H9 (cell line): Measurements from ENCODE around the gene HSD17B3. TPM values are rescaled to one million over a fixed set of nuclear protein-coding genes. Genes with fewer than 3 reads are reported as not detected.

Source experiments
- DNase-seq: peaks from one replicate; pipeline ENCODE4 v3.0.0-alpha.2; 2017
- H2AFZ ChIP-seq: one replicate; pipeline ENCODE4 v1.6.1; 2013; ENCODE audit warnings: mild to moderate bottlenecking, low read length, control low read depth, moderate library complexity
- H2AK5ac ChIP-seq: 2 replicates; pipeline ENCODE4 v1.6.1; 2013; ENCODE audit warnings: low read length, control low read depth, mixed read lengths; ENCODE audit not compliant: insufficient read length
- H2BK120ac ChIP-seq: one replicate; pipeline ENCODE4 v1.6.1; 2013; ENCODE audit warnings: low read depth, mild to moderate bottlenecking, low read length, control low read depth, inconsistent platforms; ENCODE audit not compliant: poor library complexity, severe bottlenecking
- H2BK12ac ChIP-seq: 2 replicates; pipeline ENCODE4 v1.6.1; 2013; ENCODE audit warnings: low read length, control low read depth, mixed read lengths, low read depth; ENCODE audit not compliant: insufficient read length
- H2BK15ac ChIP-seq: 2 replicates; pipeline ENCODE4 v1.6.1; 2013; ENCODE audit warnings: low read depth, low read length, control low read depth
- H2BK20ac ChIP-seq: one replicate; pipeline ENCODE4 v1.6.1; 2013; ENCODE audit warnings: low read depth, mild to moderate bottlenecking, low read length, control low read depth, inconsistent platforms; ENCODE audit not compliant: poor library complexity, severe bottlenecking
- H2BK5ac ChIP-seq: 2 replicates; pipeline ENCODE4 v1.6.1; 2013; ENCODE audit warnings: low read length, control low read depth, mixed read lengths; ENCODE audit not compliant: insufficient read length
- H3K14ac ChIP-seq: 2 replicates; pipeline ENCODE4 v1.6.1; 2013; ENCODE audit warnings: low read length, control low read depth; ENCODE audit not compliant: insufficient read depth
- H3K18ac ChIP-seq: 2 replicates; pipeline ENCODE4 v1.6.1; 2013; ENCODE audit warnings: low read depth, mild to moderate bottlenecking, mixed read lengths, low read length, control low read depth; ENCODE audit not compliant: insufficient read length
- H3K23ac ChIP-seq: 2 replicates; pipeline ENCODE4 v1.6.1; 2013; ENCODE audit warnings: low read length, control low read depth, mixed read lengths, low read depth; ENCODE audit not compliant: insufficient read length
- H3K23me2 ChIP-seq: 2 replicates; pipeline ENCODE4 v1.6.1; 2013; ENCODE audit warnings: low read depth, mild to moderate bottlenecking, mixed read lengths, low read length, control low read depth; ENCODE audit not compliant: insufficient read length, poor library complexity, severe bottlenecking
- H3K27ac ChIP-seq: 2 replicates; pipeline ENCODE4 v1.5.1; 2013; ENCODE audit warnings: low read length, control low read depth, mixed read lengths, low read depth; ENCODE audit not compliant: insufficient read length
- H3K27me3 ChIP-seq: 2 replicates; pipeline ENCODE4 v1.6.1; 2013; ENCODE audit warnings: low read length, control low read depth, inconsistent platforms; ENCODE audit not compliant: insufficient read depth
- H3K4ac ChIP-seq: 2 replicates; pipeline ENCODE4 v1.6.1; 2013; ENCODE audit warnings: low read depth, mild to moderate bottlenecking, control low read depth, inconsistent platforms, low read length, moderate library complexity
- H3K4me1 ChIP-seq: 2 replicates; pipeline ENCODE4 v1.6.1; 2013; ENCODE audit warnings: low read length, control low read depth, inconsistent platforms; ENCODE audit not compliant: insufficient read depth
- H3K4me2 ChIP-seq: 2 replicates; pipeline ENCODE4 v1.6.1; 2013; ENCODE audit warnings: low read length, control low read depth, mixed read lengths; ENCODE audit not compliant: insufficient read length, insufficient read depth
- H3K56ac ChIP-seq: 2 replicates; pipeline ENCODE4 v1.6.1; 2013; ENCODE audit warnings: low read depth, mild to moderate bottlenecking, mixed read lengths, low read length, control low read depth; ENCODE audit not compliant: insufficient read length
- H3K79me1 ChIP-seq: 2 replicates; pipeline ENCODE4 v1.6.1; 2013; ENCODE audit warnings: low read depth, mild to moderate bottlenecking, moderate library complexity, low read length, control low read depth, inconsistent platforms; ENCODE audit not compliant: insufficient read depth, poor library complexity, severe bottlenecking
- H3K79me2 ChIP-seq: 2 replicates; pipeline ENCODE4 v1.6.1; 2013; ENCODE audit warnings: low read length, control low read depth, inconsistent platforms; ENCODE audit not compliant: insufficient read depth
- H3K9ac ChIP-seq: 2 replicates; pipeline ENCODE4 v1.6.1; 2013; ENCODE audit warnings: low read length, control low read depth, mixed read lengths; ENCODE audit not compliant: insufficient read length; ENCODE audit errors: extremely low read depth
- H3K9me3 ChIP-seq: one replicate; pipeline ENCODE4 v1.6.1; 2013; ENCODE audit warnings: low read depth, low read length, inconsistent platforms; ENCODE audit not compliant: control insufficient read depth
- H3T11ph ChIP-seq: one replicate; pipeline ENCODE4 v1.6.1; 2013; ENCODE audit warnings: mild to moderate bottlenecking, low read length, control low read depth, inconsistent platforms
- H4K20me1 ChIP-seq: one replicate; pipeline ENCODE4 v1.6.1; 2013; ENCODE audit not compliant: control insufficient read depth, insufficient read length, insufficient read depth
- H4K5ac ChIP-seq: 2 replicates; pipeline ENCODE4 v1.6.1; 2013; ENCODE audit warnings: low read depth, mild to moderate bottlenecking, mixed read lengths, low read length, control low read depth; ENCODE audit not compliant: insufficient read length
- H4K8ac ChIP-seq: replicated peaks from 2 replicates; pipeline ENCODE4 v1.6.1; 2013; ENCODE audit warnings: low read length, control low read depth, mixed read lengths, low read depth; ENCODE audit not compliant: insufficient read length
- H4K91ac ChIP-seq: 2 replicates; pipeline ENCODE4 v1.6.1; 2013; ENCODE audit warnings: low read depth, mild to moderate bottlenecking, moderate library complexity, mixed read lengths, low read length, control low read depth; ENCODE audit not compliant: insufficient read length
- H3K27ac Mint-ChIP-seq, 3 experiments: 2 replicates in 2 of 3; 3 replicates in 1 of 3; pipeline ENCODE4 v1.8.0; 2020 to 2021; ENCODE audit warnings: mixed read lengths in 3 of 3, mild to moderate bottlenecking in 1 of 3, moderate library complexity in 1 of 3
- H3K27me3 Mint-ChIP-seq: 2 replicates; pipeline ENCODE4 v1.8.0; 2021; ENCODE audit warnings: low read depth, mild to moderate bottlenecking, moderate library complexity, mixed read lengths
- H3K36me3 Mint-ChIP-seq, 3 experiments: 2 replicates in 2 of 3; 3 replicates in 1 of 3; pipeline ENCODE4 v1.8.0; 2020 to 2021; ENCODE audit warnings: low read depth in 3 of 3, mixed read lengths in 3 of 3; ENCODE audit not compliant: insufficient read depth in 1 of 3
- H3K4me1 Mint-ChIP-seq, 2 experiments: 2 replicates each; pipeline ENCODE4 v1.8.0; 2020; ENCODE audit warnings: mixed read lengths in 2 of 2
- H3K4me3 Mint-ChIP-seq, 2 experiments: 2 replicates in 1 of 2; 3 replicates in 1 of 2; pipeline ENCODE4 v1.8.0; 2020 to 2021; ENCODE audit warnings: mild to moderate bottlenecking in 2 of 2, mixed read lengths in 2 of 2, moderate library complexity in 1 of 2
- H3K9me3 Mint-ChIP-seq, 2 experiments: 2 replicates in 1 of 2; 3 replicates in 1 of 2; pipeline ENCODE4 v1.8.0; 2020; ENCODE audit warnings: mild to moderate bottlenecking in 2 of 2, mixed read lengths in 2 of 2, moderate library complexity in 1 of 2
- WGBS: extraction: QIAGEN DNeasy Blood & Tissue Kit; methylation state at CpG from one replicate; pipeline ENCODE4 v1.1.7; 2013; ENCODE audit warnings: missing lambda C conversion rate, low lambda C conversion rate, mixed read lengths; ENCODE audit not compliant: insufficient read length; ENCODE audit errors: extremely low coverage; 5-methylcytosine and 5-hydroxymethylcytosine counted together
- total RNA-seq: library from RNA; stranded (reverse); gene quantifications from 2 replicates; pipeline ENCODE4 v1.2.1, GENCODE V29; 2021
- TF ChIP-seq, protein P1 (sequence below): fragments of 200-600 bp; sonication (generic); conservative IDR thresholded peaks from 3 replicates; pipeline ENCODE4 v1.8.0; 2021; ENCODE audit warnings: antibody characterized with exemption, mild to moderate bottlenecking

HSD17B3 gene
- total RNA-seq, 1 experiment from 2014 or later: not detected

DNA sequence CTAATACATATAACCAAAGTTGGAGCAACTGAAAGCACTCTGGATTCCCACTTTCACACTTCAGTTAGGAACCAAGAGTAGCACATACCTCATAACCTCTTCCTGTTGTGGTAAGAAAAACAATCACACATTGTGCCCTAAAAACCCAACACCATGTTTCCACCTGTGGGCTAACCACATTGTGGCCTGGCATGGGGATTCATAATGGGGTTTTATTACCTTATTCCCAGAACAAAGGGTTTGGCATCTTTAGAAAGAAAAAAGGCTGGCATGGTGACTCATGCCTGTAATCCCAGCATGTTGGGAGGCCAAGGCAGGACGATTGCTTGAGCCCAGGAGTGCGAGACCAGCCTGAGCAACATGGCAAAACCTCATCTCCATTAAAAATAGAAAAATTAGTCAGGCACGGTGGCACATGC lies 60.6 kb downstream of the HSD17B3 start:
- Histone ChIP-seq H3K27ac (no peak overlapping the region), H3K27me3 (no peaks in the 10 kb centered on the region), H2BK120ac (no peak overlapping the region), H3K56ac (no peak overlapping the region), H4K91ac (no peak overlapping the region), H3K79me1 (no peaks in the 10 kb centered on the region), H3K4me1 (no peaks in the 10 kb centered on the region), H3K14ac (no peak overlapping the region), H2BK5ac (no peak overlapping the region), H4K20me1 (no peaks in the 10 kb centered on the region), H3T11ph (no peak overlapping the region), H3K4ac (no peak overlapping the region), H2AK5ac (no peak overlapping the region), H2BK15ac (no peak overlapping the region), H2AFZ (no peak overlapping the region), H4K8ac (no peak overlapping the region), H3K9me3 (no peaks in the 10 kb centered on the region), H4K5ac (no peak overlapping the region), H3K79me2 (no peaks in the 10 kb centered on the region), H2BK12ac (no peak overlapping the region), H2BK20ac (no peak overlapping the region), H3K9ac (no peak overlapping the region), H3K4me2 (no peak overlapping the region), H3K23me2 (no peaks in the 10 kb centered on the region), H3K18ac (no peak overlapping the region), H3K23ac (no peak overlapping the region)
- TF ChIP-seq, protein P1, sequence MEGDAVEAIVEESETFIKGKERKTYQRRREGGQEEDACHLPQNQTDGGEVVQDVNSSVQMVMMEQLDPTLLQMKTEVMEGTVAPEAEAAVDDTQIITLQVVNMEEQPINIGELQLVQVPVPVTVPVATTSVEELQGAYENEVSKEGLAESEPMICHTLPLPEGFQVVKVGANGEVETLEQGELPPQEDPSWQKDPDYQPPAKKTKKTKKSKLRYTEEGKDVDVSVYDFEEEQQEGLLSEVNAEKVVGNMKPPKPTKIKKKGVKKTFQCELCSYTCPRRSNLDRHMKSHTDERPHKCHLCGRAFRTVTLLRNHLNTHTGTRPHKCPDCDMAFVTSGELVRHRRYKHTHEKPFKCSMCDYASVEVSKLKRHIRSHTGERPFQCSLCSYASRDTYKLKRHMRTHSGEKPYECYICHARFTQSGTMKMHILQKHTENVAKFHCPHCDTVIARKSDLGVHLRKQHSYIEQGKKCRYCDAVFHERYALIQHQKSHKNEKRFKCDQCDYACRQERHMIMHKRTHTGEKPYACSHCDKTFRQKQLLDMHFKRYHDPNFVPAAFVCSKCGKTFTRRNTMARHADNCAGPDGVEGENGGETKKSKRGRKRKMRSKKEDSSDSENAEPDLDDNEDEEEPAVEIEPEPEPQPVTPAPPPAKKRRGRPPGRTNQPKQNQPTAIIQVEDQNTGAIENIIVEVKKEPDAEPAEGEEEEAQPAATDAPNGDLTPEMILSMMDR: no peak
- Mint-ChIP-seq H3K27ac (no peak overlapping the region), H3K4me3 (no peak overlapping the region), H3K36me3 (no peaks in the 10 kb centered on the region; a peak in 1 of 7 replicates), H3K27me3 (no peaks in the 10 kb centered on the region; the same call in 1 of the 2 replicates), H3K9me3 (no peaks in the 10 kb centered on the region; a peak in 1 of 5 replicates), H3K4me1 (peaks cover 0 to 3% of the 10 kb centered on the region in 2 experiments; a peak in 2 of 4 replicates)
- DNase-seq: no peak
- no CpG with 5 or more reads among the region's 3 CpGs for WGBS
